Keratinocyte (primary cell): Measurements from ENCODE around the gene HYDIN.

ENCODE experiments used
- EZH2 ChIP-seq: IDR thresholded peaks from one replicate; pipeline ENCODE4 v1.6.1; 2012; ENCODE audit warnings: inconsistent platforms, mild to moderate bottlenecking, low read length, moderate library complexity
- TF ChIP-seq, protein P1 (sequence below), 3 experiments: IDR thresholded peaks in 1 of 3; conservative IDR thresholded peaks in 1 of 3; optimal IDR thresholded peaks in 1 of 3; 2 replicates in 2 of 3; 3 replicates in 1 of 3; pipeline versions ENCODE3 to v1.5.1; 2011; ENCODE audit warnings: low read length in 3 of 3, mild to moderate bottlenecking in 3 of 3, moderate library complexity in 2 of 3, control low read depth in 1 of 3, inconsistent platforms in 1 of 3; ENCODE audit not compliant: insufficient read depth in 2 of 3; ENCODE audit errors: extremely low read depth in 1 of 3

DNA sequence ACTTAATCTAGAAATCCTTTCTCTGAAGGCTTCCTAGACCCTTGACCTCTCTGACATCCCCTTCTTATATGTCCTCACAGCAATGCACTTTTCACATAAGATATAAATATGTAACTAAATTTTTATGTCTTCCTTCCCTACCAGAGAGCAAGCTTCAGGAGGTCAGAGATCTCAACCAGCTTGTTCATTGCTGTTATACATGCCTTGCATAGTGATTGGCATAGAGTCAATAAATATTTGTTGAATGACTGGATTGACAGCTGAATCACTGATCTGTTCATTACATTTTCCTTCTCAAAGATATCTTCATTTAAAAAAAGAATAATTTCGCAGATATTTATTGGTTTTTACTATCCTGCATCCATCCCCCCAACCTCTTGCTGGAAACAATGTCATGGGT, 29.5 kb downstream of the HYDIN start:
- TF ChIP-seq, protein P1, sequence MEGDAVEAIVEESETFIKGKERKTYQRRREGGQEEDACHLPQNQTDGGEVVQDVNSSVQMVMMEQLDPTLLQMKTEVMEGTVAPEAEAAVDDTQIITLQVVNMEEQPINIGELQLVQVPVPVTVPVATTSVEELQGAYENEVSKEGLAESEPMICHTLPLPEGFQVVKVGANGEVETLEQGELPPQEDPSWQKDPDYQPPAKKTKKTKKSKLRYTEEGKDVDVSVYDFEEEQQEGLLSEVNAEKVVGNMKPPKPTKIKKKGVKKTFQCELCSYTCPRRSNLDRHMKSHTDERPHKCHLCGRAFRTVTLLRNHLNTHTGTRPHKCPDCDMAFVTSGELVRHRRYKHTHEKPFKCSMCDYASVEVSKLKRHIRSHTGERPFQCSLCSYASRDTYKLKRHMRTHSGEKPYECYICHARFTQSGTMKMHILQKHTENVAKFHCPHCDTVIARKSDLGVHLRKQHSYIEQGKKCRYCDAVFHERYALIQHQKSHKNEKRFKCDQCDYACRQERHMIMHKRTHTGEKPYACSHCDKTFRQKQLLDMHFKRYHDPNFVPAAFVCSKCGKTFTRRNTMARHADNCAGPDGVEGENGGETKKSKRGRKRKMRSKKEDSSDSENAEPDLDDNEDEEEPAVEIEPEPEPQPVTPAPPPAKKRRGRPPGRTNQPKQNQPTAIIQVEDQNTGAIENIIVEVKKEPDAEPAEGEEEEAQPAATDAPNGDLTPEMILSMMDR (optimal IDR thresholded peaks at IDR 0.05 in 1 of 3, IDR thresholded peaks at IDR 0.05 in 1 of 3, conservative IDR thresholded peaks at IDR 0.05 in 1 of 3; ENCODE audit: extremely low read depth in 1 of 3, insufficient read depth in 2 of 3, low read length in 3 of 3), result no peak
- TF ChIP-seq EZH2, result no peak
